Adrenal gland (tissue), 12 donors: ENCODE measurements around the gene CHPF. TPM values are rescaled to one million over a fixed set of nuclear protein-coding genes. Genes with fewer than 3 reads are reported as not detected.
A peak's percentile ranks its signal among the peaks of the same experiment; 100 is the strongest.

Experiments used
- DNase-seq, 7 donors: peaks; one replicate each; pipeline ENCODE4 v3.0.0-alpha.2; 2019 to 2020
- H3K27ac ChIP-seq, 5 donors: fragments of 200-600 bp; sonication (generic) in 4 of 5; 1 replicate in 3 of 5; 2 replicates in 2 of 5; pipeline versions ENCODE4 v1.5.1 to v1.8.0; 2016 to 2020; ENCODE audit warnings: mild to moderate bottlenecking in 1 of 5
- H3K27me3 ChIP-seq: fragments of 200-600 bp; 2 replicates; pipeline ENCODE4 v1.8.0; 2021
- H3K36me3 ChIP-seq, 2 donors: fragments of 200-600 bp; replicated peaks in 1 of 2; 1 replicate in 1 of 2; 2 replicates in 1 of 2; pipeline versions ENCODE4 v1.5.1 to v1.8.0; 2018 to 2022
- H3K4me1 ChIP-seq, 2 donors: fragments of 200-600 bp; replicated peaks in 1 of 2; 1 replicate in 1 of 2; 2 replicates in 1 of 2; pipeline versions ENCODE4 v1.5.1 to v1.8.0; 2018 to 2021
- H3K4me3 ChIP-seq, 4 donors: fragments of 200-600 bp; sonication (generic) in 3 of 4; one replicate each; pipeline ENCODE4 v1.5.1; 2016 to 2018
- H3K9me3 ChIP-seq, 3 donors: fragments of 200-600 bp; sonication (generic) in 1 of 3; replicated peaks in 1 of 3; 1 replicate in 2 of 3; 2 replicates in 1 of 3; pipeline versions ENCODE4 v1.5.1 to v1.8.0; 2016 to 2021
- POLR2A ChIP-seq, 2 donors: fragments of 450-650 bp; IDR thresholded peaks; one replicate each; pipeline ENCODE4 v1.6.1; 2017; ENCODE audit warnings: antibody characterized with exemption in 2 of 2, mild to moderate bottlenecking in 2 of 2, moderate library complexity in 1 of 2
- WGBS, 4 donors: extraction: QIAGEN DNeasy Blood & Tissue Kit in 2 of 4; methylation state at CpG; one replicate each; pipeline versions ENCODE4 v1.1.5 to v1.1.7; 2013 to 2017; 5-methylcytosine and 5-hydroxymethylcytosine counted together
- intact Hi-C, 2 donors: fragments of 100-400 bp; cut with DNase I; formaldehyde crosslinking; loops; one replicate each; pipeline versions ENCODE4 v1.14.1 to v1.15.0; 2022 to 2023
- polyA plus RNA-seq, 3 donors: library from polyadenylated mRNA; stranded (reverse); fragments of 200-250 nt in 2 of 3; fragments of 350-450 nt in 1 of 3; fragmentation: Illumina TruSeq in 1 of 3; extraction: RNeasy Lipid Tissue Mini Kit (QIAGEN cat#74804) in 1 of 3; gene quantifications; one replicate each; pipeline ENCODE4 v1.2.3, GENCODE V29; 2013 to 2014
- total RNA-seq, 9 donors: library from RNA; depleted of rRNA in 4 of 9; stranded (reverse); fragments of >200 nt in 4 of 9; fragments of 120-200 nt in 1 of 9; fragmentation: NEBNext Ultra II Directional in 1 of 9; extraction: Animal tissue kit (Norgen Biotek cat#: 25700) in 1 of 9; gene quantifications; one replicate each; pipeline versions ENCODE4 v1.1.0 to v1.2.4, GENCODE V29; 2013 to 2023
- TF ChIP-seq, protein P1 (sequence below), 6 experiments: fragments of 450-650 bp in 4 of 6; fragments of 200-600 bp in 2 of 6; sonication (generic) in 1 of 6; IDR thresholded peaks; 1 replicate in 5 of 6; 2 replicates in 1 of 6; pipeline versions ENCODE4 v1.5.1 to v1.8.0; 2016 to 2021; ENCODE audit warnings: antibody characterized with exemption in 6 of 6, mild to moderate bottlenecking in 2 of 6, moderate library complexity in 1 of 6
- donor health status: healthy with polysubstance abuse.
- donor health status: Bipolar disorder and iron deficiency.
- donor health status: DM: yes; HTN: yes; CAD: no.
- donor health status: DM: no; HTN: no; CAD: no.
- donor health status: DM: no; HTN: no; CAD: no.
- donor health status: DM: yes; HTN: yes; CAD: no.

CHPF gene
- total and polyA plus RNA-seq, 12 donors = 9.1 to 196 (median 61.1) TPM

DNA sequence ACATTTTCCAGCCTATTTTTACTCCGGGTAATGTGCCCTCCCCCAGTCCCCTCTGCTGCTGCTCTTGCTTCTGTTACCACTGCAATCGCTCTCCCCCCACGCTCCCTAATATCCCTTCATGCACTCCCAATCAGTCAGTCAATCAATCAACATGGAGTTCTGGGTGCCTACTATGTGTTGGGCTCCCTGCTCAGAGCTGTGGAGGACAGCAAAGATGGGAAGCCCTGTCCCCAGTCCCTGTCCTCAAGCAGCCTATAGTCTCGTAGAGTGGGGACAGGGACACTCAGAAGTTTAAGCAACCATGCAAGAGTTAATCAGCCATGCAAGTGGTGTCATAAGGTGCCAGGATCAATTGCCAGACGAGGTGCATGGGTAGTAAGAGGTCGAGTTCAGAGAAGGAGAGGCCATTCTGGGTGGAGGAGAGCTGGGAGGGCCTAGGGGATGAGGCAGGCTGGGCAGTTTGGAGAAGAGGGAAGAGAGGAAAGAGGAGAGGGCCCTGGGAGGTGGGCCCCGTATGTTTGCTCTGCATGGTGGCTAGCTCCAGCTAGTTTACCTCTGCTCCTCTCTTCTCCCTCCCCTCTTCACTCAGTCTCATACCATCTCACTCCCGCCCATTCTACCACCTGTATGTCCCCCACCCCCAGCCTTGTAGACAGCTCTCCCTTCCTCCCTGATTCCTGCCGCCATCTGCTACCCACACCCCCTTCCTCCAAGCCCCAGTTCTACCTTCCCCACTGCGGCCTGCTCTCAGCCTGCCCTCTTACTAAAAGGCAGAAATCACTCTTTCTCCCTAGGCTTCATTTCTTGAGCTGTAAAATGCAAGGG lies 25.4 kb downstream of the CHPF start:
- H3K4me1 ChIP-seq = peaks cover 0 to 23% of the 10 kb centered on the region in 2 donors

DNA sequence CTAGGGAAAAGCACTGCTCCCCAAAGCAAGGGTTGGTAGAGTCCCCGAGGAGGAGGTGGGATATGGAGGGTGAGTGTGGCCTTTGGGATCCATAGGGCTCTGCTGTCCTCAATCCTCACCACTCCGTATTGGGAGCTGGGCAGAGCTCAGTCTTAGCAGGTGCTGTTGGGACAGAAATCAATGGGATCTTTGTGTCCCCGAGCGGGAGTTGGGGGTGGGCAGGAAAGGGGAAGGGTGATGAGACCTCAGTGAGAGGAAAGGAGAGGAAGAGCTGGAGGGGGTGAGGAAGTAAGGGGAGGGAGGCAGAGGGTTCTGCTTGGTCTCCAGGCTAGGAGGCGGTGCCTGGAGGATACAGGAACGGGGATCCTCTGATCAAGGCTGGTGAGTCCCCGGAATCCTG lies 26.7 kb downstream of the CHPF start:
- Histone ChIP-seq H3K27me3 (peaks cover 45% of the 10 kb centered on the region), H3K27ac (no peak overlapping the region), H3K36me3 (no peaks in the 10 kb centered on the region), H3K9me3 (no peaks in the 10 kb centered on the region), H3K4me1 (peaks cover 0 to 12% of the 10 kb centered on the region in 2 donors), H3K4me3 (no peak overlapping the region)
- intact Hi-C loops = no loop called here
- TF ChIP-seq, protein P1, sequence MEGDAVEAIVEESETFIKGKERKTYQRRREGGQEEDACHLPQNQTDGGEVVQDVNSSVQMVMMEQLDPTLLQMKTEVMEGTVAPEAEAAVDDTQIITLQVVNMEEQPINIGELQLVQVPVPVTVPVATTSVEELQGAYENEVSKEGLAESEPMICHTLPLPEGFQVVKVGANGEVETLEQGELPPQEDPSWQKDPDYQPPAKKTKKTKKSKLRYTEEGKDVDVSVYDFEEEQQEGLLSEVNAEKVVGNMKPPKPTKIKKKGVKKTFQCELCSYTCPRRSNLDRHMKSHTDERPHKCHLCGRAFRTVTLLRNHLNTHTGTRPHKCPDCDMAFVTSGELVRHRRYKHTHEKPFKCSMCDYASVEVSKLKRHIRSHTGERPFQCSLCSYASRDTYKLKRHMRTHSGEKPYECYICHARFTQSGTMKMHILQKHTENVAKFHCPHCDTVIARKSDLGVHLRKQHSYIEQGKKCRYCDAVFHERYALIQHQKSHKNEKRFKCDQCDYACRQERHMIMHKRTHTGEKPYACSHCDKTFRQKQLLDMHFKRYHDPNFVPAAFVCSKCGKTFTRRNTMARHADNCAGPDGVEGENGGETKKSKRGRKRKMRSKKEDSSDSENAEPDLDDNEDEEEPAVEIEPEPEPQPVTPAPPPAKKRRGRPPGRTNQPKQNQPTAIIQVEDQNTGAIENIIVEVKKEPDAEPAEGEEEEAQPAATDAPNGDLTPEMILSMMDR (IDR thresholded peaks at IDR 0.05) = no peak
- TF ChIP-seq POLR2A (IDR thresholded peaks at IDR 0.05) = no peak
- 55 to 74% (median 63%) methylated on average over 7 of the region's 7 CpGs for WGBS, 4 donors
- DNase-seq = no peak

More for the DNA sequence above, 25.4 kb downstream of the CHPF start:
- Histone ChIP-seq H3K27ac (no peak overlapping the region), H3K36me3 (no peaks in the 10 kb centered on the region), H3K4me3 (no peak overlapping the region), H3K27me3 (peaks cover 42% of the 10 kb centered on the region), H3K9me3 (no peaks in the 10 kb centered on the region)
- TF ChIP-seq, protein P1 (IDR thresholded peaks at IDR 0.05) = no peak
- TF ChIP-seq POLR2A (IDR thresholded peaks at IDR 0.05) = no peak
- 59 to 69% (median 65%) methylated on average over 10 of the region's 10 CpGs for WGBS, 4 donors
- no peak for DNase-seq
- intact Hi-C loops = no loop called here

DNA sequence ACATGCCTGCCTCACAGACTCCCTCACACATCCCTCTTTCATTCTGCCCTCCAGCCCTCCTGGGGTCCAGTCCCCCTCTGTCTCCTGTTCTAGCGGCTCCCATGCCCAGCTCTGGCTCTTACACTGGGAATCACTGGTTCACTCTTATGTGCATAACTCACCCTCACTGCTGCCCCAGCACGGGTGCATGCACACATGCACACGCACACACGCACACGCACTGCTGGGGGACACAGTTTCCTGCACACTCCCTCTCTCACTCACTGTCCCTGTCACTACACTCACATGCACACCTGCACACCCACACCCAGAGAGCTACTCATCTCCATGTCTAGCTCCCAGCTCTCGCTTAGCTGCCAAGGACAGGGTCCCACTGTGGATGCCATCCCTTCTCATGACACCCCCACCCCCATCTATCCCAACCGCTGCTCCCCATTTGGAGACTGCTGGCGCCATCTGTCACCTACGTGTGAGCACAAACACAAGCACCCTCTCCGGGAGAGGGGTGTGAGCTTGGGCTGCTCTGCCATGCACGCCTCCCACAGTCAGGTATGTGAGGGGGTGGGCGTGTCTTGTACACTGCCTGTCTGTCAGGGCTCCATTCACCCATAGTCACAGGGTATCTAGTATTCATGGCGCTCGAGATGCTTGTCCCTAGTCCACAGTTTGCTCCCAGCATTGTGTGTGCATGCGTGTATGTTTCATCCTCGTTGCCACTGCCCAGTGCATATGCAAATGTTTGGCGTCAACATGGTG lies 27.6 kb downstream of the CHPF start:
- no peak overlapping the region for H3K27ac ChIP-seq
- H3K9me3 ChIP-seq = no peaks in the 10 kb centered on the region
- peaks cover 0 to 5% of the 10 kb centered on the region in 2 donors for H3K4me1 ChIP-seq
- 63 to 73% (median 67%) methylated on average over 15 to 17 of the region's 17 CpGs for WGBS, 4 donors
- no peaks in the 10 kb centered on the region for H3K36me3 ChIP-seq
- TF ChIP-seq, protein P1 (IDR thresholded peaks at IDR 0.05) = no peak
- no peak for TF ChIP-seq POLR2A (IDR thresholded peaks at IDR 0.05)
- no peak overlapping the region for H3K4me3 ChIP-seq
- DNase-seq = no peak
- intact Hi-C loops = no loop called here
- H3K27me3 ChIP-seq = peaks cover 41% of the 10 kb centered on the region

DNA sequence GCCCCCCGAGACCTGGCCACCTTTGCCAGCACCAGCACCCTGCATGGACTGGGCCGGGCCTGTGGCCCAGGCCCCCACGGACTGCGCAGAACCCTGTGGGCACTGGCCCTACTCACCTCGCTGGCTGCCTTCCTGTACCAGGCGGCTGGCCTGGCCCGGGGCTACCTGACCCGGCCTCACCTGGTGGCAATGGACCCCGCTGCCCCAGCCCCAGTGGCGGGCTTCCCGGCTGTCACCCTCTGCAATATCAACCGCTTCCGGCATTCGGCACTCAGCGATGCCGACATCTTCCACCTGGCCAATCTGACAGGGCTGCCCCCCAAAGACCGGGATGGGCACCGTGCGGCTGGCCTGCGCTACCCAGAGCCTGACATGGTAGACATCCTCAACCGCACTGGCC lies 28.8 kb downstream of the CHPF start:
- peak overlapping the region in 1 of 5 donors; percentile 52 for H3K27ac ChIP-seq
- H3K4me1 ChIP-seq = peaks cover 0 to 1% of the 10 kb centered on the region in 2 donors
- intact Hi-C loops = no loop called here
- no peaks in the 10 kb centered on the region for H3K36me3 ChIP-seq
- no peak overlapping the region for H3K4me3 ChIP-seq
- WGBS, 4 donors = 73 to 93% (median 87%) methylated on average over 5 to 21 of the region's 21 CpGs
- H3K9me3 ChIP-seq = no peaks in the 10 kb centered on the region
- peaks cover 37% of the 10 kb centered on the region for H3K27me3 ChIP-seq
- no peak for DNase-seq
- TF ChIP-seq, protein P1 (IDR thresholded peaks at IDR 0.05) = no peak
- no peak for TF ChIP-seq POLR2A (IDR thresholded peaks at IDR 0.05)
